ENCODE measurements around the gene S100A3. TPM values are rescaled to one million over a fixed set of nuclear protein-coding genes. Genes with fewer than 3 reads are reported as not detected.
"Not testable (repeated sequence)": the region's sequence is repeated elsewhere in the genome, so short reads cannot be mapped to it uniquely, and the experiment has no call there.

S100A3 gene
- total RNA-seq, 1 donor: 4.3 TPM

DNA sequence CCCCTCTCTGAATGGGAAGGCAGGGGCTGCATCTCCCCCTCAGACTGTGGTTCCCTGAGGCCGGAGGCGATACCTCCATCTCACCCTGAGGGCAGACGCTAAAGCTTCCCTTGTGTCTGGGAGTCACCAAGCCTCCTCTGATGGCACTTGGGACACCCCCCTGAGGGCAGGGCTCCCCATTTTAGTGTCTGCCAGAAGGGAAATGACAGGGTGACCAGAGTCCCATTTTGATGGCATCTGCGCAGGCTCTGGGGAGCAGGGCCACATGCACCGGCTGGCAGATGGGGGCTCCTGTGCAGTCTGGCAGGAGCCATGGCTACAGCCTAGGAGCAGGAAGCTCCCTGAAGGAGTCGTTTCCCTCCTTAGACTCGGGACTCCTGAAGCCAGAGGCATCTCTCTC lies 14.9 kb upstream of the S100A3 start:
- H3K4me3 ChIP-seq (ENCODE audit: low read depth, low read length): no peak overlapping the region
- TF ChIP-seq, protein P1, sequence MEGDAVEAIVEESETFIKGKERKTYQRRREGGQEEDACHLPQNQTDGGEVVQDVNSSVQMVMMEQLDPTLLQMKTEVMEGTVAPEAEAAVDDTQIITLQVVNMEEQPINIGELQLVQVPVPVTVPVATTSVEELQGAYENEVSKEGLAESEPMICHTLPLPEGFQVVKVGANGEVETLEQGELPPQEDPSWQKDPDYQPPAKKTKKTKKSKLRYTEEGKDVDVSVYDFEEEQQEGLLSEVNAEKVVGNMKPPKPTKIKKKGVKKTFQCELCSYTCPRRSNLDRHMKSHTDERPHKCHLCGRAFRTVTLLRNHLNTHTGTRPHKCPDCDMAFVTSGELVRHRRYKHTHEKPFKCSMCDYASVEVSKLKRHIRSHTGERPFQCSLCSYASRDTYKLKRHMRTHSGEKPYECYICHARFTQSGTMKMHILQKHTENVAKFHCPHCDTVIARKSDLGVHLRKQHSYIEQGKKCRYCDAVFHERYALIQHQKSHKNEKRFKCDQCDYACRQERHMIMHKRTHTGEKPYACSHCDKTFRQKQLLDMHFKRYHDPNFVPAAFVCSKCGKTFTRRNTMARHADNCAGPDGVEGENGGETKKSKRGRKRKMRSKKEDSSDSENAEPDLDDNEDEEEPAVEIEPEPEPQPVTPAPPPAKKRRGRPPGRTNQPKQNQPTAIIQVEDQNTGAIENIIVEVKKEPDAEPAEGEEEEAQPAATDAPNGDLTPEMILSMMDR (IDR thresholded peaks at IDR 0.05; ENCODE audit: insufficient read depth, low read length): no peak
- DNase-seq (ENCODE audit: low read depth): no peak

DNA sequence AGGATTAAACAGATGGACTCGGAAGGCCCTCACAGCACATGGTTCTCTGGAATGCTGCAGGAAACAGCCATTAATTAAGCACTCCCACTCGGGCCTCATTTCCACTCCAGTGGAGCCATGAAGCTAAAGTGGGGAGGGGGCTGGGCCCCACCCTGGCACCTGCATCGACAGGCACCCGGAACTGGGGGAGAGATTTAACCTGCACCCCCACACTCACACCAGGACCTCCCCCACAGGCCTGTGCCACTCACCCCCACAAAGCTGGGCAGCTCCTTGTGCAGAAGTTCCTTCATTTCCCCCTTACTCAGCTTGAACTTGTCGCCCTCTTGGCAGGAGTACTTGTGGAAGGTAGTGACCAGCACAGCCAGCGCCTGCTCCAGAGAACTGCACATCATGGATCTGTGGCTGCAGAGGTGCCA lies 14.4 kb upstream of the S100A3 start:
- DNase-seq (ENCODE audit: low read depth): no peak
- TF ChIP-seq, protein P1 (IDR thresholded peaks at IDR 0.05; ENCODE audit: insufficient read depth, low read length): no peak
- H3K4me3 ChIP-seq (ENCODE audit: low read depth, low read length): no peak overlapping the region

DNA sequence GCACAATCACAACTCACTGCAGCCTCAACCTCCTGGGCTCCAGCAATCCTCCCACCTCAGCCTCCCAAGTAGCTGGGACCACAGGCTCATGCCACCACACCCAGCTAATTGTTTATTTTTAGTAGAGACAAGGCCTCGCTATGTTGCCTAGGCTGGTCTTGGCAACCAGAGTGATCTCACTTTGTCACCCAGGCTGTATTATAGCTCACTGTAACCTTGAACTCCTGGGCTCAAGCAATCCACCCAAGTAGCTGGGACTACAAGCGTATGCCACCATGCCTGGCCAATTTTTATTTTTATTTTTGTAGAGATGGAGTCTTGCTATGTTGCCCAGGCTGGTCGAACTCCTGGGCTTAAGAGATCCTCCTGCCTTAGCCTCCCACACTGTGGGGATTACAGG lies 13.0 kb upstream of the S100A3 start:
- DNase-seq (ENCODE audit: low read depth); H3K4me3 ChIP-seq (ENCODE audit: low read depth, low read length): not testable (repeated sequence)

DNA sequence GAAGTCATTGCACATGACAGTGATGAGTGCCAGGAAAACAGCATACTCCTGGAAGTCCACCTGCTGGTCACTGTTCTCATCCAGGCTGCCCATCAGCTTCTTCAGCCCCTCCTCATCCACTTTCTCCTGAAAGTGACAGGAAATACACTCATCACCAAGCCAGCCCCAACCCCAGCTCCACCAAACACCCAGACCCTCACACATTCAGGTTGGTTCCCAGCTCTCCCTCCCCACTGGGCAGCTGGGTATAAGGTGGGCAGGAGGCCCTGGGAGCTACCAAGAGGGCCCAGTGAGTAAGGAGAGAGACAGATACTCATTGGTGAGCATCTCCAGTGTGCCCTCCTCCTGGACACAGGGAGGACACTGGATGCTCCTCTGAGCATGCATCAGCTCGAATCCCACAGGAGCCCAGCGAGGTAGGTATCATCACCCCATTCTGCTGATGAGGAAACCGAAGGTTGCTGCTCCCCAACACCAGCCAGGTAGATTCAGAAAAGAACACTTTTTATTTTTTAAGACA lies 12.5 kb upstream of the S100A3 start:
- TF ChIP-seq, protein P1 (IDR thresholded peaks at IDR 0.05; ENCODE audit: insufficient read depth, low read length): no peak
- no peak for DNase-seq (ENCODE audit: low read depth)
- no peak overlapping the region for H3K4me3 ChIP-seq (ENCODE audit: low read depth, low read length)

DNA sequence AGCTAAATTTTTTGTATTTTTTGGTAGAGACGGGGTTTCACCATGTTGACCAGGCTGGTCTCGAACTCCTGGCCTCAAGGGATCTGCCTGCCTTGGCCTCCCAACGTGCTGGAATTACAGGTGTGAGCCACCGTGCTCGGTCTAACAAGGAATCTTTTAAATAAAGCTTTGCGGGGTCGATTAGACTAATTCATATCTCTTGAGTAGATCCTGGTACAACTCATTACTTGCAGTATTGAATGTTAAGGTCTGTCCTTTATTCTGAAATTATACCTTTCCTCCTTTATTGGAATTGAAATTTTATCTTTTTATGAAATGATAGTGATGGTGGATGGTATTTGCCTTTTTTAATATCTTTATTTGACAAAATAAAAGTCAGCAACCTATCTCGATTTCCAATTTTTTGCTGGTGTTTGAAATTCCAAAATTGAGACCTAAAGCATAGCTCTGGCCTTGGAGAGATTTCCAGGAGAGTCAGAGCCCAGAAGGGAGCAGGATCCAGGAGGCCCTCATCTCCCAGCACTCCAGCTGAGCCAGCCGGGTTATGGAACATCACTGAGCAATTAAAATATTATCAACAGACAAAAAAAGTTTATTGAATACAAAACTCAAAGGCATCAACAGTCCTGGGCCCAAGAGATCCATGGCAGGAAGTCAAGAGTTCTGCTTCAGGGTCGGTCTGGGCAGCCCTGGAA lies 11.9 kb upstream of the S100A3 start:
- H3K4me3 ChIP-seq (ENCODE audit: low read depth, low read length): no peak overlapping the region
- TF ChIP-seq, protein P1 (IDR thresholded peaks at IDR 0.05; ENCODE audit: insufficient read depth, low read length): no peak
- DNase-seq (ENCODE audit: low read depth): no peak

DNA sequence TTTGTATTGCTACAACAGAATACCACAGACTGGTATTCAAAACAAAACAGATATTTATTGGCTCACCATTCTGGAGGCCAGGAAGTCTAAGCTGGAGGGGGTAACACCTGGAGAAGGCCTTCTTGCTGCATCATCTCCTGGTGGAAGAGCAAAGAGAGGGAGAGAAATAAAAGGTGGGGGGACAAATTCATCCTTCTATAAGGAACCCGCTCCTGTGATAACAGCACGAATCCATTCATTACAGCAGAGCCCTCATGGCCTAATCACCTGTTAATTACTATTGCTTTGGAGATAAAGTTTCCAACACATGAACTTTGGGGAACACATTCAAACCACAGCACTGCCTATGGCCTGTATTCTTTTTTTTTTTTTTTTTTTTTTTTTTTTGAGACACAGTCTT lies 11.2 kb upstream of the S100A3 start:
- no peak for DNase-seq (ENCODE audit: low read depth)
- TF ChIP-seq, protein P1 (IDR thresholded peaks at IDR 0.05; ENCODE audit: insufficient read depth, low read length): no peak
- H3K4me3 ChIP-seq (ENCODE audit: low read depth, low read length): no peak overlapping the region

DNA sequence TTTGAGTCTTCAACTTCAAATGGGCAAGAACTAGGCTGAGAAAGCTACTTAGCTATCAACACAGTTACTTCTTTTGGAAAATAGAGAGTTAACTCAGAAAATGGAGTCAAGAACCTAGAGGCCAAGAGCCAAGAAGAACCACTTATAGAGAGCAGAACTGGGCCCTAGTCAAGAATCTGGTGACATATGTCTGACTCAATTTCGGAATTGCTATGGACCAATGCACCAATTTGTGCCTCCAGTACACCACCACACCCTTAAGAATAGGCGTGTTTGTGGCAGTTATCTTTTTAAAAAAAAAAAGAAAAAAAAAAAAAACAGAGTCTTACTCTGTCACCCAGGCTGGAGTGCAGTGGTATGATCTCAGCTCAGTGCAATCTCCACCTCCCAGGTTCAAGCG lies 8.8 kb upstream of the S100A3 start:
- no peak for DNase-seq (ENCODE audit: low read depth)
- TF ChIP-seq, protein P1 (IDR thresholded peaks at IDR 0.05; ENCODE audit: insufficient read depth, low read length): no peak
- no peak overlapping the region for H3K4me3 ChIP-seq (ENCODE audit: low read depth, low read length)

All from fibroblast of the aortic adventitia (primary cell).